PFSK-1 (cell line): ENCODE results near the gene RPL37A.

ENCODE experiments used
- POLR2AphosphoS5 ChIP-seq: IDR thresholded peaks from 2 replicates; pipeline ENCODE4 v1.6.1; 2012; ENCODE audit warnings: low read depth, mild to moderate bottlenecking, control low read depth, low read length, moderate library complexity
- SIN3A ChIP-seq: IDR thresholded peaks from 2 replicates; pipeline ENCODE4 v1.6.1; 2012; ENCODE audit warnings: mild to moderate bottlenecking, low read length, moderate library complexity, borderline replicate concordance; ENCODE audit not compliant: insufficient read depth

- no peak for TF ChIP-seq POLR2AphosphoS5
- TF ChIP-seq SIN3A: no peak
These were observed 47.9 kb upstream of the RPL37A start for GRCh38 chr2:216450784-216451183.
